K562 (cell line): ENCODE measurements around the gene AMPD3. TPM values are rescaled to one million over a fixed set of nuclear protein-coding genes. Genes with fewer than 3 reads are reported as not detected.
A peak's percentile ranks its signal among the peaks of the same experiment; 100 is the strongest.

Experiments used
- ARID3A ChIP-seq: IDR thresholded peaks from 2 replicates; pipeline ENCODE4 v1.6.1; 2012; ENCODE audit warnings: low read depth, low read length, improper control_type of control experiment, borderline replicate concordance
- C11orf30 ChIP-seq: fragments of 450-650 bp; IDR thresholded peaks from 2 replicates; pipeline ENCODE4 v1.6.1; 2016; ENCODE audit warnings: low read depth, mild to moderate bottlenecking
- ETV5 ChIP-seq: sonication (generic); formaldehyde crosslinking; IDR thresholded peaks from 2 replicates; pipeline ENCODE4 v1.4.0; 2020; ENCODE audit warnings: low read depth, mild to moderate bottlenecking, missing genetic modification reagents
- FOSL1 ChIP-seq: fragments of 200-800 bp; sonication (Bioruptor generic); conservative IDR thresholded peaks from 2 replicates; pipeline ENCODE4 v1.6.1; 2016; ENCODE audit warnings: missing genetic modification characterization, missing compliant biosample characterization
- FOXJ3 ChIP-seq: sonication (generic); formaldehyde crosslinking; IDR thresholded peaks from 2 replicates; pipeline ENCODE4 v1.4.0; 2020; ENCODE audit warnings: mild to moderate bottlenecking, missing genetic modification reagents
- MAX ChIP-seq: sonication (generic); formaldehyde crosslinking; IDR thresholded peaks from 2 replicates; pipeline ENCODE4 v1.9.0; 2022; ENCODE audit warnings: mild to moderate bottlenecking, missing genetic modification reagents
- MITF ChIP-seq: IDR thresholded peaks from 2 replicates; pipeline ENCODE4 v1.6.1; 2014; ENCODE audit warnings: antibody characterized with exemption
- MYNN ChIP-seq, 2 experiments: sonication (generic); formaldehyde crosslinking in 1 of 2; IDR thresholded peaks; 2 replicates each; pipeline versions ENCODE4 v1.5.0 to v1.6.1; 2016 to 2020; ENCODE audit warnings: antibody characterized with exemption in 1 of 2, missing genetic modification reagents in 1 of 2
- POLR2AphosphoS5 ChIP-seq: IDR thresholded peaks from 2 replicates; pipeline ENCODE4 v1.6.1; 2011; ENCODE audit warnings: mild to moderate bottlenecking, low read depth, low read length, moderate library complexity; ENCODE audit not compliant: control insufficient read depth, insufficient read depth
- ZNF592 ChIP-seq: fragments of 450-650 bp; IDR thresholded peaks from 2 replicates; pipeline ENCODE4 v1.6.1; 2017; ENCODE audit warnings: antibody characterized with exemption, mild to moderate bottlenecking
- polyA plus RNA-seq, 8 experiments: library from polyadenylated mRNA; depleted of rRNA in 4 of 8; stranded (reverse) in 5 of 8; unstranded in 3 of 8; fragments of >200 nt; fragmentation: Nextera tagmentation in 2 of 8; fragmentation: Illumina TruSeq in 1 of 8; extraction: Ambion mirVana in 2 of 8; extraction: Trizol in 1 of 8; gene quantifications; 2 replicates each; pipeline versions ENCODE4 v1.2.1 to v1.2.3, GENCODE V29; 2011 to 2014; ENCODE audit warnings: inconsistent platforms in 1 of 8, missing spikeins in 1 of 8
- total RNA-seq, 7 experiments: library from RNA; depleted of rRNA in 6 of 7; stranded (reverse); fragments of >200 nt in 6 of 7; fragmentation: Illumina TruSeq in 2 of 7; extraction: Trizol in 2 of 7; gene quantifications; 2 replicates each; pipeline versions ENCODE4 v1.2.1 to v1.2.3, GENCODE V29; 2011 to 2021; ENCODE audit warnings: low replicate concordance in 1 of 7
- TF ChIP-seq, protein P1 (sequence below): fragments of 250-450 bp; sonication (Bioruptor Pico); IDR thresholded peaks from 2 replicates; pipeline ENCODE4 v1.5.0; 2021; ENCODE audit warnings: mild to moderate bottlenecking, borderline replicate concordance
- TF ChIP-seq, protein P2 (sequence below): fragments of 450-650 bp; formaldehyde crosslinking; IDR thresholded peaks from 2 replicates; pipeline ENCODE4 v1.4.0; 2020; ENCODE audit warnings: mild to moderate bottlenecking, moderate library complexity

Gene AMPD3
- total and polyA plus RNA-seq, 9 of the 15 experiments (the other 6 are each of a cell fraction or from before 2014, with no cell fraction given): 4.4 to 23.6 (median 11.2) TPM

DNA sequence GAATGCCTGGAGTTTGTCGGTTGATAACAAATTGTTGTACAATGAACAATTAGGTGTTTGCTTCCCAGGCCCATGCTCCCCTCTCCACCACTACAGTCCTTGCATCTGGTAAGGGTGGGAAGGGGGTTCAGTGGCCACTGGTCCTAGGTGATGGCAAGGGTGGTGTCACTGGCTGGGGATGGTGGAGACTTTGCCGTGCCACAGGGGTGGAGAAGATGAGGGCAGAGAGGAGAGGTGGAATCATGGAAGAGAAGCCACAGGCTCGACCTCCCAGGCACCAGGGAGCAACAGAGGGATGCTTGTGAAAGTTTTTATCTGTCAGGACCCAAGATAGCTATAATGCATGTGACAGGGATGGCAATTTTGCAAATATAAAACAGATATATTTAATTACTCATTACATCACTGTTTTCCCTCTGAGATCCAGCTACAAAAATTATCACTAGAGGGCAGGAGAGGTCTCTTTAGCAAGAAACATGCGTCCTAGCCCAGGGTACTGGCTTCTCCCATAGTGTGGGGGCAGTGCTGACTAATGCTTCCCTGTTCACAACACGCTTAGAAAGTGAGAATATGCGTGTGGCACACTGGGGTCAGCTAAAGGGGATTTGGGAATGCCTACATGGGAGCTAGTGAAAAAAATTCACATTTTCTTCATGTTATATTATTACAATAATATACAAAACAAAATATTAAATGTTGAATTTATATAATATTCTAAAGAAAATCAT lies 49.0 kb upstream of the AMPD3 start (continued):
- TF ChIP-seq, protein P1, sequence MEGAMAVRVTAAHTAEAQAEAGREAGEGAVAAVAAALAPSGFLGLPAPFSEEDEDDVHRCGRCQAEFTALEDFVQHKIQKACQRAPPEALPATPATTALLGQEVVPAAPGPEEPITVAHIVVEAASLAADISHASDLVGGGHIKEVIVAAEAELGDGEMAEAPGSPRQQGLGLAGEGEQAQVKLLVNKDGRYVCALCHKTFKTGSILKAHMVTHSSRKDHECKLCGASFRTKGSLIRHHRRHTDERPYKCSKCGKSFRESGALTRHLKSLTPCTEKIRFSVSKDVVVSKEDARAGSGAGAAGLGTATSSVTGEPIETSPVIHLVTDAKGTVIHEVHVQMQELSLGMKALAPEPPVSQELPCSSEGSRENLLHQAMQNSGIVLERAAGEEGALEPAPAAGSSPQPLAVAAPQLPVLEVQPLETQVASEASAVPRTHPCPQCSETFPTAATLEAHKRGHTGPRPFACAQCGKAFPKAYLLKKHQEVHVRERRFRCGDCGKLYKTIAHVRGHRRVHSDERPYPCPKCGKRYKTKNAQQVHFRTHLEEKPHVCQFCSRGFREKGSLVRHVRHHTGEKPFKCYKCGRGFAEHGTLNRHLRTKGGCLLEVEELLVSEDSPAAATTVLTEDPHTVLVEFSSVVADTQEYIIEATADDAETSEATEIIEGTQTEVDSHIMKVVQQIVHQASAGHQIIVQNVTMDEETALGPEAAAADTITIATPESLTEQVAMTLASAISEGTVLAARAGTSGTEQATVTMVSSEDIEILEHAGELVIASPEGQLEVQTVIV: no peak
- TF ChIP-seq ZNF592: peak; percentile 32; the same call in 1 of the 2 replicates
- TF ChIP-seq ARID3A: peak; percentile 51; the same call in 1 of the 2 replicates
- 0 out of 2 replicates have a peak, but pooled peaks have one; percentile 35 for TF ChIP-seq ETV5 (CRISPR knock-in tag)
- 0 out of 2 replicates have a peak, but pooled peaks have one; percentile 4 for TF ChIP-seq FOSL1 (tag)
- TF ChIP-seq POLR2AphosphoS5: no peak
- TF ChIP-seq FOXJ3: no peak
- TF ChIP-seq, protein P2, sequence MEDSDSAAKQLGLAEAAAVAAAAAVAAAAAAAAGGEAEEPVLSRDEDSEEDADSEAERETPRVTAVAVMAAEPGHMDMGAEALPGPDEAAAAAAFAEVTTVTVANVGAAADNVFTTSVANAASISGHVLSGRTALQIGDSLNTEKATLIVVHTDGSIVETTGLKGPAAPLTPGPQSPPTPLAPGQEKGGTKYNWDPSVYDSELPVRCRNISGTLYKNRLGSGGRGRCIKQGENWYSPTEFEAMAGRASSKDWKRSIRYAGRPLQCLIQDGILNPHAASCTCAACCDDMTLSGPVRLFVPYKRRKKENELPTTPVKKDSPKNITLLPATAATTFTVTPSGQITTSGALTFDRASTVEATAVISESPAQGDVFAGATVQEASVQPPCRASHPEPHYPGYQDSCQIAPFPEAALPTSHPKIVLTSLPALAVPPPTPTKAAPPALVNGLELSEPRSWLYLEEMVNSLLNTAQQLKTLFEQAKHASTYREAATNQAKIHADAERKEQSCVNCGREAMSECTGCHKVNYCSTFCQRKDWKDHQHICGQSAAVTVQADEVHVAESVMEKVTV: peak; percentile 90
- peak; percentile 51; the same call in 1 of the 2 replicates for TF ChIP-seq C11orf30
- no peak for TF ChIP-seq MITF
- peak; percentile 55 for TF ChIP-seq MAX (CRISPR knock-in tag)
- TF ChIP-seq MYNN (IDR thresholded peaks at IDR 0.05): peak; percentile 11; the same call in 1 of the 2 replicates
- TF ChIP-seq MYNN (CRISPR knock-in tag; IDR thresholded peaks at IDR 0.05): no peak
